Activated gamma-delta T cell (primary cell): ENCODE results near the gene MVB12B.

Source experiments
- DNase-seq: peaks from one replicate; lab custom pipeline; 2025; lab: John Stamatoyannopoulos, UW

The MVB12B gene

DNA sequence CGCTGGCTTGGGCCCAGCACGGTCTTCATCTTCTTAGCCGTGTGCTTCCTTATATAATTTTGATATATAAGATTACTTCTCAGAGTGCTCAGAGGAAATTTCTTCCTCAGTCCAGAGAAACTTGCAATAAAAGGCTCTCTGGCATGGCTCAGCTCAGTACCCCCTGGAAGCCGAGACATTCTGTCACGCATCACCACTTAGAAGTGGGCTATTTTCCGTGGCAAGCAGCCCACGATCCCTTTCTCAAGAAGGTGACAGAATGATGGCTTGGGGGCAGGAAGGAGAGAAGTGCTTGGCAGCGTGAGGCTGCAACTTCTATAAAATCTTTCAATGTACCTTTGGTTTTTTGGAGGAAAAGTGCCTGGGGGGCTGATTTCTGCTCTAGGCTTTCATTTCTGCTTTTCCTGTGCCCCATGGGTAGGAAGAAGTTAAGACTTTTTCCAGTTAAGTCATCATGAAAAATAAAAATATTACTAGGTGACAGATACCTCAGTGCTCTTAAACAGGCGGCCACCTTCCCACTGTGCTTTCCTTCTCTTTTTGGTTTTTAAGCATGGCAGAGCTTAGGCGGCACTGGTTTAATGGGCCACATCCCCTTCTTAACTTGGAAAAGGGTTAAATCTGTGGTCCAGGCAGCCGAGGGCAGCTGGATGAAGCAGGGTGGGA, 104.6 kb downstream of the MVB12B start:
- no peak for DNase-seq

DNA sequence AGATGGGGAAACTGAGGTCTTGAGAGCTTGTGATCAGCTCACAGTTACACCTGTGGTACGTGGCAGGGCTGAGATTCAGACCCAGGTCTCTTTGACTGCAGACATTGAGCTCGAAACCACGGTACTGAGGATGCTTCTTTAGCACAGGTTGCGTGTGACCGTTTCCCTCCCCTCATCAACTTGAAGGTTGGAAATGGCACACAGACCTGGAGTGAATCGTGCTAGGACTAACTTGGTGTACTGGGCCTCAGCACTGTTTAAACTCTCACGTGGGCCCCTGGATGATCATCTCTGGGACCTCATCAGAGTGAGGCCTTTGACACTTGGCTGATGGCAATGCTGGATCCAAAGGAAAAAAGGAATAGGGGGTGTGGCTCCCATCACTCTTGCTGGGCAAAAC, 106.0 kb downstream of the MVB12B start:
- DNase-seq = no peak

DNA sequence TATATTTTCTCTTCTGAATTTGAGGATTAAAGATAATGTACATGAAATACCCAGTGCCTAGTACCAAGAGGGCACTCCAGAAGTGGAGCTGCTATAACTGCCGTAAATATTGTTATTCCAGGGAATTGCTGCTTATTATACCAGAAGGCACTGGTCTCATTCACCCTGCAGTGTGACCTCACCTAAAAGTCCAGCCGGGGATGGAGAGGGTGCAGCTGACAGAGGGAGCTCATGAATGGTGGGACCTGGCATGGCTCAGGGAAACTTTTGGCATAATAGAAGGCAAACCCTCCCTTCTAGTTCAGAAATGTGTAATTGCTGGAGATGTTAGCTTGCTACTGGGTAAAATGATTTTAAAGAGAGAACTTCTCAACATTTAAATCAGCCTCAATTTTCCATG, 108.5 kb downstream of the MVB12B start:
- DNase-seq = no peak

DNA sequence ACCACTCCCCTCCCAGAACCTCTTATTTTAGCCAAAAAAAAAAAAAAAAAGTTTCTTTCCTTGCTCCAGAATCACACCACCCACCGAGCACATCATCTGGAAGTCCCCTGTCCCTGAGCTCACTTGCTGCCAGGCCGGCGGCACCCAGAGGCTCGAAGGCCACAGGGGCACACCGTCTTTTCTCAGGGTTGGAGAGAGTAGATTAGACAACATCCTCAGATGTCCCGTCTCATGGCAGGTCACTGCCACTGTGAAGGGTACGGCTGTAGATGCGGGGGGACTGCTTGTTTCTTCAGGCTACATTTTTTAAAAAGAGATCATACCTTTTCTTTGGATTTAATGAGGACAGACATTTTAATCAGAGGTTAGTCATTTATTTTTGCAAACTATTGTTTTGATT, 109.0 kb downstream of the MVB12B start:
- DNase-seq = no peak

DNA sequence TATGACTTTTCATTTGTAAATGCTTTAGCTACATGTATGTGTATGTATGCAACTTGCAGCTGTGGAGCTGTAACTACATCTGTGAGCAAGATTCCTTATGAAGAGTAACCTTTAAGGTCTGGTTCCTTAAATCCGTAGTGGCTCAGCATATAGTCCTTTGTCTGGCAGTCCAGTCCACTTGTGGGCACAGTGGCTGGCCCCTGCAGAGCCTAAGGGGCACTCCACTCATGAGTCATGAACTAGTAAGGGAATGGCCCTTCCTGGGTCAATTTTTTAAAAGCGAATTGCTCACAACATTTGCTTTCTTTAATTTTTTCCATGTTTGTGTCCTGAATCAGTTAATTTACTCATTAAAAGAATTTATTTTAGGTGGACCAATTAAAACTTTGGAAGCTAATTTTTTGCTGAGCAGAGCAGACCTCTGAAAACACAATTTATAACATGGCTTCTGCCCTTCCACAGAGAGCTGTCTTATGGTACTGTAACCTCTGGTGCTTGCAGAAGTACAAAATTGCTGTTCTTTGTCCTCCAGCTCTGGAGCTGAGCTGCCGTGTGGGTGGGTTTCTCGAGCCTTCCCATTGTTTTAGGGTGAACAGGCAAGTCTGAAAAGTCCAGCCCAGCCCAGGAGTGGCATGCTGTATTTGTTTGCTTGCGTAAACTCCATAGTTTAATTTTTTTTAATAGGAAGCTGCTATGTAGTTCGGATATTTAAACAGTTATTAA, 110.1 kb downstream of the MVB12B start:
- no peak for DNase-seq

DNA sequence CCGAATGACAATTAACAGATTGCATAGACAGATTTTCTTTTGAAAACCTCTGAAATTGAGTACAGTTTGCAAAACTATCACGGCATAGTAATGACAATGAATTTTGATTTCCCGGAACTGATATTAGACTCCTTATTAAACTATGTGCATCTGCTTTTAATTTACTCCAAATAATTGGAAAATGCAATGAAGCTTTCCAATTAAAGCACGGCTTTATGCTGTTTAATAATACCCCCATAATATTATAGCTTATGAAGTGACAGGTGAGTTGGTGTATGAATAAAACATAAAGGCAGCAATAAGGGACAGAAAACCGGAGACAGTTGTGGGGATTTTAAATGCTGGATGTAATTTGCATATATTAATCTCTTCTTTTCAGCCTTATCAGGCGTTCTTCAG, 110.6 kb downstream of the MVB12B start:
- DNase-seq = no peak

DNA sequence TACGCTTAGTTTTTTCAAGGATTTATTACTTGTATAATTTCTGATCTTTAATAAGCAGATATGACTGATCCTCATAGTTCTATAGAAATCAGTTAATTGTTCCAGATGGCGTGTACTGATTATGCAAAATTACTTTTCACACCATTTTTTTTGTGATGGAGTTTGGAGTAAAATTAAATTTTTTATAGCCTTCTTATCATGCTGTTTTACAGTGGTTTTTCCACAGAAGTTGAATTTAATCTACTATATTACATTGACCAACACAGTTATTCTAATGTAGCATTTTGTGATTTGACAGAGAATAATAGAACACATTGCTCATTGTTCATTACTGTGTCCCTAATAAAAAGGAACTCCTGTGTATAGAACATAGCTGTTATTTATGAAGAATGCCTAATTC, 111.1 kb downstream of the MVB12B start:
- no peak for DNase-seq

DNA sequence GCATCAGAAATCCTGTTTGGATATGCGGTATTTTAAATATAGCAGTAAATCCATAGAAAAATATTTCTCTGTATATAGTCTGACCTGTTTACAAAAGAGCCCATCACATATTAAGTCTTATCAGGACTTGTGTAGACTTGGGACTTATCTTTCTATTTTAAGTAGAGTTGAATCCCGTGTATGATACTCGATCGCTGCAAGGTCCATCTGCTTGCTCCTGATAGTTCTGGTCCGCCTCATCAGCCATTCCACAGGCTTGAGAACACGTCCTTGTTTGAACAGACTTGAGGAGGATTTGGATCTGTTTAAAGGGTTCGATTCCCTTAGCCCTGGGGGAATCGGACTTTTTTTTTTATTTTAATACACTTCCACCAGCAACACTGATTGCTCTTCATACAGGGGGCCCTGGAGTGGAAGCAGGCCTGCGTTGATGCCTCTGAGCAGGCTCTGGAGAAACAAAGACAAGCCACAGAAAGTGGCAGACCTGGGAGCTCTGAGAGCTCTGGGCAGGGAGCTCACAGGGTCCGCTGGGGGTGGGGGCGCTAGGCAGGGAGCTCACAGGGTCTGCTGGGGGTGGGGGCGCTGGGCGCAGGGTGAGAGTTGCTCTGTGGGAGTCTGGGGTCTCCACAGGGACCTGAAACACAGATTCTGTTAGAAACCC, 112.2 kb downstream of the MVB12B start:
- DNase-seq = no peak

DNA sequence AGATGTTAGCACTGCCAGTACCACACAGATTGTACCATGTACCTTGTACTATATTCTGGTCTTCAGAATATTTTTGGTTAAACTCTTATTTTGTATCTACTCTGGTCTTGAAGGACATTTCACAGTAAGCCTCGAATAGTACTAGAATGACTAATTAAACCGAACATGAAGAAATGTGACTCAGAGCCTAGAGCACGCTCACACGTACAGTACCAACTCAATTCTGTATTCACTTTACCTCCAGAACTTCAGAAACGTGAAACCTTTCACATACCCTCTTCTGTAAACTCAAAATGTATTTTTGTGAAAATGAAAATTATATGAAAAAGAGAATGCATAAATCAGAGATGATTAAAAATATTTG, 112.8 kb downstream of the MVB12B start:
- no peak for DNase-seq

DNA sequence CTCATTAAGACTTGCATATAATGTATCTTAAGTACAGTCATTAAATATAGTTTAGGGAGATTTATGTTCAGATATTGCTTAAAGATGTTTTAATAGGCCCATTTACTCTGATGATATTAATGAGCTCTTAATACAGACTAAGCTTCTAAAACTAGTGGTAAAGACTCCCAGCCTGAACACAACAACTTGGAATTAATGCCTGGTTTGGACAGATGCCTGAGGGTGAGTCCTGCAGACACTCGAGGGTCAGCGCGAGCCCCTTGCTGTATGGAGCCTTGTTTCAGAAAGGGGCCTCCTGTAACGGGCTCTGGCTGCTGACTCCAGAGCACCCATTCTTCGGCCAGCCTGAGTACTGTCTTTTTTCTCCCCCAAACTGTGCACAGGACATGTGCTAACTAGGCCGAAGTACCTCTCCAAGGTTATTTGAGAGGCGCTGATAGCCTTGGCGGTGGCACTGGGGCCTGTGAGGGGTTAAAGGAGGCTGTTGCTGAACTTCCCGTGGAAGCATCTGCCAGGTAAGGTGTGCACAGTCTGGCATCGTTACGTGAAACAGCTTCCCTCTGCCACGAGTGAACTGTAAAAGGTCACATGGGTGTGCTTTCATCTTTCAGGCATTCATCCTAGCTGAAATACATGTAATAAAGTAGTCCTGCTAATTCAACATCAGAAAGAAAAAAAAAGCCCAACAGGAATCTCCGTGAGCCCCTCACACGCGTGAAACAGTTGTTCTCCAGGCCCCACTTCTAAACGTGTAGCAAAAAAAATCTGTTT, 113.4 kb downstream of the MVB12B start:
- no peak for DNase-seq

DNA sequence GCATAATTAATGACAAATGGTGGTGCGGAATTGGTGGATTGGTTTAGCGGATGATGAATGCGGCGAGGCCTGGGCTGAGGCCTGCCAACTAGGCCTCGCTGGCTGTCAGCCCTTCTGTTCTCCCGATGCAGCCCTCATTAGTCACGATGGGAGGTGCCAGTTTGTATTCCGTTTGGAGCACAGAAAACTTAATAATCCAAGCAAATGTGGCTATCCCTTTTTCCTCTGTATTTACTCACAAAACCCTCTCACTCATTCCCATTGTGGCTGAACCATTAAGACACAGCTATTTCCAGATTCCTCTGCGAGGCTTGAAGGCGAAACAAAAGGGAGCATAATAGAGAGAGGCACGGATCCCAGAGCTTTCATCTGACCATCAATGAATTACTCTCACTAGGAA, 114.3 kb downstream of the MVB12B start:
- DNase-seq = no peak

DNA sequence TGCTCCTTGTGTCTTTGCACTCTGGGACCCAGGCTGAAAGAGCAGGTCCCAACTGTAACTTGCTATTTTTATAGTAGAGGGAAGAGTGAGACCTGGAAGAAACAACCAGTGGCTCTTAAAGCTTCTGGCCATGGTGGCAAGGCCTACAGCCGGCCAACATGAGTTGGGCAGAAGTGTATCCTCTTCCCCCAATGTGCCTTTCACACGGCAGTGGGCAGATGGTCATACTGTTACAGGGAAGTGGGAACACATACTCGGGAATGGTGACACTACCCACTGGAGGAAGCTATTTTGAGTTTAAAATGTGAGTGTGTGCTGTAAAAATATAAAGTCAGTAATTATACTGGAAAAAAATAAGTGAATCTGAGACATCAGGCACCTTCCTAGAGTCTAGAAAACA, 116.0 kb downstream of the MVB12B start:
- DNase-seq = no peak

DNA sequence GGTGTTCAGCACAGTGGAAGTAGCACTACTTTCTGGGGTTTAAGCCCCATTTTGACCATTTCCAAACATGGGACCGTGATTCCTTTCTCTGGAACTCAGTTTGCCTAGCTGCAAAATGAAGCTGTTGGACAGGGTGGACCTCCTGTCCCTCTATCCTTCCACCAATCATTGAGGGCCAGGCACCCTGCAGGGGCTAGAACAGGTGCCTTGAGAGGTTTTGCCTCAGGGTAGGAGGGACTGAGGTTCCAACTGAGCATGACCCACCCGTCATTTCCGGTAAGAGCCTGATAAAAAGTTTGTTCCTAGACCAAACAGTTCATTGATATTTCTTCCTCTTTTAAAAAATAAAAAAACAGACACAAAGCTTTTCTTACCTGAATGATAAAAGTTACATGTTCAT, 116.5 kb downstream of the MVB12B start:
- DNase-seq = no peak

DNA sequence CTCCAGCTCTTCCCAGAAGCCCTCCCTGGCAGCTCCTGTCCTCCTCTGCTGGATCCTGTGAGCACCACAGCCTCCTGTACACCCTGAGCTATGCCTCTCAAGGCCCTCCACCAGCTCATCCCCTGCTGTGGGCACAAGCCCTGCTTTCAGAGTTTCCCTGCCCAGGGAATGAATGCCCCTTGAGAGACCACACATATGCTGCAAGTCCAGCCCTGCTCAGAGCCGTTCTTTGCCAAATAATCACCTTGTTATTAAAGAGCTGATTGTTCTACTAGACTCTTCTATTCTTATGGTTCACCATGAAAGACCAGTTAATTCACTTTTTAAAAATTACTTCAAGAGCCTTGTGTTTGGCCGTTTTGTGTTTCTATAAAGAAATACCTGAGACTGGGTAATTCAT, 121.5 kb downstream of the MVB12B start:
- DNase-seq = no peak

DNA sequence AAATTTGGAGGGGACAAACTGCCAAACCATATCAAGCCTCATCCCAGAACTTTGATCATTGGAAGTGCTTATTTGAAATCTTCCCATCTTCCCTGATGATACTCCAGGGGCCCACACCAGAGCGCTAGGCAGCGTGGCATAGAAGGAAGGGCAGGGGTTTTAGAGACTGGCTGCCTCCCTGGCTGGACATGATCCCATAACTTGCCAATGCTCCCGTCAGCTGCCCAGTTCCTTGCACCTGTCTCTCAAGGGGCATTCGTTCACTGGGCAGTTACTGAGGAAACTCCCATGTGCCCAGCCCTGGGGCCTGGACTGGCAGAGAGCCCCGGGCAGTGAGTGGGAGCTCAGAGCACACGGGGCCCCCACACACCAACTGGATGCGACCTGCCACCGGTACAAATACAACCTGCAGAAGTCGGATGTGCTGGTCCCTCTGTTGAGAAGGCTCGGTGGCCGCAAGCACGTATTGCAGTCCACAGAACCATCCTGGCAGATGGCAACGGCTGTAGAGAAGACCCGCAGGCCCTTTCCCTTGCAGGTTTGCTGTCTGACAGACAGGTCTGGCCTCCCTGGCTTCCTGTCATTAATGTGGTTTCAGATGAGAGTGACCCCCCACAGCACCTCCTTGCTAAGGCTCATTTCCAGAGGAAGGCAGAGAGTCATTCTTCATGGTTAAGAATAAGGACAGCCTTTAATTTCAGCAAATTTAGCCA, 122.4 kb downstream of the MVB12B start:
- DNase-seq = no peak

DNA sequence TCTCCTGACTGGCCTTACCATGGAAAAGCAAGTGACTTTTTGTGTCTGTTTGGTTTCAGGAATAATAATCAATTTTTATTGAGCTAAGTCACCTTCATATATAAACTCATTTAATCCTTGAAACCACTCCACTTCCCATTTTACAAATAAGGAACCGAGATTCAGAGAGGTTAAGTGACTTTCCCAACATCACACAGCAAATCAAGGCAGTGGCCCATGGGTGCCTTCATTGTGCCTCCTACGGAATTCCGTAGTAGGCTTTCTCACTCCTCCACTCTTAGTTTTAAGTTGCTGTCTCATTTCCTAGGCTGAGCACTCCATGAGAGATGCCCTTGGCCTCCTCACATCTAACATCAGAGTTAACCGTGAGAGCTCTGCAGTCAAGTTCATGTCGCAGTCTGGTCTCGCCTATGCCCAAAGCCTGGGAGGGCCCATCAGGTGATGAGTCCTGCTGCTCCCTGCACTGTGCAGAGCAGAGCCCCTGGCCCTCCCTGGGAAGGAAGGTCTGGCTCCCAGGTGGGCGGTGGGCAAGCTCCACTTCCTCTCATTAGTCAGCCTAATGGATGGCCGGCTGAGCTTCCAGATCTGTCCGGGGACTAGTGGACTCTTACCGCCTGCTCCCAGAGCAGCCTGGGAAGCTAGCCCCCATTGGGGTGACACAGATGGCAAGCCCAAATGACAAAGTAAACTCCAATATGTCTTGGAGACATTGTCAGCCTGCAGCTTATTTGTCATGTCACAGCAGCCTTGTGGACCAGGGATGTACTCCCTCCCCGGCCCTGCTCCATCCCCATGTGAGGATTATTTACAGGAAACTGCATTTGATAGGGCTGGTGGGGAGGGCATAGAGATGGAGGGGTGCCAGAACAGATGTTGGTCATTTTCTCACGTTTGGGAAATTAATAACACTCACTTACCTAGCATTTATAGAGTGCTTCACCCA, 123.4 kb downstream of the MVB12B start:
- DNase-seq = no peak

DNA sequence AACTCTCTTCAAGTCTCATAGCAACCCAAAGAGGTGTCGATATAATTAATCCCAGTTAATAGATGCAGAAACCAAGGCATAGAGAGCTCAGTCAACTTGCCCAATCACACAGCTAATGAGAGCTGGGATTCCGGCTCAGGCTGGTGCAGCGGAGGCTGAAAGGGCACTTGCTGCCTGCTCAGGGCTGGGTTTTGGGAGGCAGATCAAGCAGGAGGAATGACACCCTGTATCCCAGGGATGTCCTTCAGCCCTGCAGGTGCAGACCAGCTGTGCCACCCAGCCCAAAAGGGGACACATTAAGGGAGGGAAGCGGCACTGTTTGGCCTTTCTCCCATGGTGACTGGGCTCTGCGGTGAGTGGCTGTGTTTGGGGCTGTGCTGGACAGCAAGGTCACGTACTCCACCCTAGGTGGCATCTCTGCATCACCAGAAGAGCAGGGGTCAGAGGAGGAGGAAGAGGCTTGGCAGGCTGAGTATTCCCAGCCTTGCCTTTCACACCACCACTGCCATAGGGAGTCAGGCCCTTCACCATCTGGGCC, 124.1 kb downstream of the MVB12B start:
- no peak for DNase-seq

DNA sequence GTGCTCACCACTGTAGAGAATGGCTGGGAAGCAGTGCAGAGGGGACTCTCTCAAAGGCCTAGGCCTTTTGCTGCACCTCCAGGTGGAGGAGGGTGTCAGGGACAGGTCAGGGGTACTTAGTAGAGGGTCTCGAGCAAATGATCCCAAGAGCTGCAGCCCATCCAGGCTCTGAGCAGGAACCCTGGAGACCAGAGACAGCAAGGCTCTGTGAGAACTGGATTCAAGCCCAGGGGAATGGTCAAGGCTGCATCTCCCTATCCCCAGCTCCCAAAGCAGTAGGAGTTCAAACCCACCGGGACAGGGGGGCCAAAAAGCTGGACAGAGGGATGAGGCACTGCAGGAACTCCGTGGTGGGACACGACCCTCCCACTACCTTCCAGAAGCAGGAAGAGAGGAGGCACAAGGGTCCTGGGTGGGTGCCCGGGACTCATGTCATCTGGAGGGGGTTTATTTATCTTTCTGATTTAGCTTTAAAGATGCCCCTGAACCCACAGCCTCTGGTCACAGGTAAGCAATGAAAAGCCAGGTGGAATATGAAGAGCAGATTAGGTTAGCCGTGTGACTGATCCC, 124.8 kb downstream of the MVB12B start:
- DNase-seq = no peak

DNA sequence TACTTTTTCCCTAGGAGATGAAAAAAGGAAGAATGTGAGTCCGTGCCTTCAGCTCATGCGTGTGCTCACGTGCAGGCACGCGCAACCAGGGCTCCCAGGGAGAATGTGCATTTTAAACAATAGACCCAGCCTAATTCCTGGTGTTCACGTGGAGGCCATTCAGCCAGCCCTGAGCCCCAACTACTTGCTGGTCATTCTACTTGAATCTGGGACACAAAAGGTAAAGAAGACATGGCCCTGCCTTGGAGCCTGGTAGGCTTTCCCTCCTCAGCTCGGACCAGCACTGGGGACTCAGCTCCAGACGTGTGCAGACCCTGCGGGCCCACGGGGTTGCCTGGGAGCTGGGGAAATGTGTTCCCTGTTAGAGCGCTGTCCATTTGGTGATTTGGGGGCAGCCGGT, 125.5 kb downstream of the MVB12B start:
- no peak for DNase-seq
